ENCODE measurements around the gene RTBDN. TPM values are rescaled to one million over a fixed set of nuclear protein-coding genes. Genes with fewer than 3 reads are reported as not detected.
"Not testable (repeated sequence)": the region's sequence is repeated elsewhere in the genome, so short reads cannot be mapped to it uniquely, and the experiment has no call there.

RTBDN gene
- total RNA-seq, 1 experiment from 2014 or later = 2.4 TPM

DNA sequence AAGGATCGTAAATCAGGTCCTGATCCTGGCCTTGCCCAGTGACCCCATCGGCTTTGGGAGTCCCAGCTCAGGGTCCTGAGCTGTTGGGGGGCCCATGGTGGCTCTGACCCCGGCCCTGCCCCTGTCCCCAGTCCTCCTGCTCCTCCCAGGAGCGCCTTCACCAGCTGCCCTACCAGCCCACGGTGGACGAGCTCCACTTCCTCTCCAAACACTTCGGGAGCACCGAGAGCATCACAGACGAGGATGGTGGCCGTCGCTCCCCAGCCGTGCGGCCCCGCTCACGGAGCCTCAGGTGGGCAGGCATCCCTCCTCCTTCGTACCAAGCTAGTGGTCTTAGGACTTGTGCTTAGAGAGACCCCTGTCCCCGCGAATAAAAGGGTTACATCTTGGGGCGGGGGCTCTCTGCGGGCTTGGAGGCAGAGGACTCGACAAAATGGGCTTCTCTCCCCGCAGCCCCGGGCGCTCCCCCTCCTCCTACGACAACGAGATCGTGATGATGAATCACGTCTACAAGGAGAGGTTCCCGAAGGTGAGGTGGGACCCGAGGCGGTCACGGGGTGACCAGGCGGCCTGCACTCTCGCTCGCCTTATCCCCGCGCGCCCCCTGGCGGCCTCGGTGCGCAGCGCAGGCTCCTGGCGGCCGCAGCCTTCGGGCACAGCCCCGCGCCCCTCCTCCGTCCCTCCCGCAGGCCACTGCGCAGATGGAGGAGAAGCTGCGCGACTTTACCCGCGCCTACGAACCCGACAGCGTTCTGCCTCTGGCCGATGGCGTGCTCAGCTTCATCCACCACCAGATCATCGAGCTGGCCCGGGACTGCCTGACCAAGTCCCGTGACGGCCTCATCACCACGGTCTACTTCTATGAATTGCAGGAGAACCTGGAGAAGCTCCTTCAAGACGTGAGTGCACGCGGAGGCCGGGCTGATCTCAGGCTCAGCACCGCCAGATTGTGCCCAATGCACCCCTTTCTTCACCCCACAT is 13.1 kb upstream of the RTBDN start:
- H3K27ac ChIP-seq (ENCODE audit: low read length) = no peak overlapping the region

GRCh38 chr19:12846613-12847012 is 12.2 kb upstream of the RTBDN start:
- BruUV-seq (replicated peaks); intact Hi-C loops (cut with micrococcal nuclease; ENCODE audit: unreplicated experiment); ATAC-seq: not testable (repeated sequence)

More for the DNA sequence above, 13.1 kb upstream of the RTBDN start:
- in situ Hi-C loops (cut with HindIII; ENCODE audit: low pct_unique_long_range_greater_than_20kb, low sequenced_read_pairs) = no loop called here
- Histone ChIP-seq H3K4me1 (ENCODE audit: control insufficient read depth, insufficient read depth, low read length) (no peaks in the 10 kb centered on the region), H3K27me3 (ENCODE audit: control insufficient read depth, insufficient read depth, low read length) (no peaks in the 10 kb centered on the region), H3K4me3 (ENCODE audit: low read depth in 2 of 2, low read length in 2 of 2) (peak overlapping the region in 1 of 2 experiments; percentile 34; a peak in 2 of 4 replicates), H3K9me3 (ENCODE audit: control insufficient read depth, insufficient read depth, low read depth, low read length) (no peaks in the 10 kb centered on the region), H3K36me3 (ENCODE audit: control insufficient read depth, insufficient read depth, low read length) (no peaks in the 10 kb centered on the region)
- DNase-seq (ENCODE audit: low read depth, low spot score) (no peak), ATAC-seq (peak; percentile 96)
- ChIA-PET POLR2A (interaction anchor here (0.5 kb wide), 1 partner anchor 76 kb away, joined by 3 read pairs; no protein-coding TSS in a partner anchor), CTCF (interaction anchor here (0.5 to 2.4 kb wide), 17 partner anchors 10 to 166 kb away, joined by 3 to 14 read pairs (median 4); partner anchors contain the start of genes DHPS and TRIR)
- TF ChIP-seq POLR2AphosphoS5 (IDR thresholded peaks at IDR 0.05; ENCODE audit: low read depth, low read length) = no peak
- TF ChIP-seq, protein P1, sequence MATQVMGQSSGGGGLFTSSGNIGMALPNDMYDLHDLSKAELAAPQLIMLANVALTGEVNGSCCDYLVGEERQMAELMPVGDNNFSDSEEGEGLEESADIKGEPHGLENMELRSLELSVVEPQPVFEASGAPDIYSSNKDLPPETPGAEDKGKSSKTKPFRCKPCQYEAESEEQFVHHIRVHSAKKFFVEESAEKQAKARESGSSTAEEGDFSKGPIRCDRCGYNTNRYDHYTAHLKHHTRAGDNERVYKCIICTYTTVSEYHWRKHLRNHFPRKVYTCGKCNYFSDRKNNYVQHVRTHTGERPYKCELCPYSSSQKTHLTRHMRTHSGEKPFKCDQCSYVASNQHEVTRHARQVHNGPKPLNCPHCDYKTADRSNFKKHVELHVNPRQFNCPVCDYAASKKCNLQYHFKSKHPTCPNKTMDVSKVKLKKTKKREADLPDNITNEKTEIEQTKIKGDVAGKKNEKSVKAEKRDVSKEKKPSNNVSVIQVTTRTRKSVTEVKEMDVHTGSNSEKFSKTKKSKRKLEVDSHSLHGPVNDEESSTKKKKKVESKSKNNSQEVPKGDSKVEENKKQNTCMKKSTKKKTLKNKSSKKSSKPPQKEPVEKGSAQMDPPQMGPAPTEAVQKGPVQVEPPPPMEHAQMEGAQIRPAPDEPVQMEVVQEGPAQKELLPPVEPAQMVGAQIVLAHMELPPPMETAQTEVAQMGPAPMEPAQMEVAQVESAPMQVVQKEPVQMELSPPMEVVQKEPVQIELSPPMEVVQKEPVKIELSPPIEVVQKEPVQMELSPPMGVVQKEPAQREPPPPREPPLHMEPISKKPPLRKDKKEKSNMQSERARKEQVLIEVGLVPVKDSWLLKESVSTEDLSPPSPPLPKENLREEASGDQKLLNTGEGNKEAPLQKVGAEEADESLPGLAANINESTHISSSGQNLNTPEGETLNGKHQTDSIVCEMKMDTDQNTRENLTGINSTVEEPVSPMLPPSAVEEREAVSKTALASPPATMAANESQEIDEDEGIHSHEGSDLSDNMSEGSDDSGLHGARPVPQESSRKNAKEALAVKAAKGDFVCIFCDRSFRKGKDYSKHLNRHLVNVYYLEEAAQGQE (IDR thresholded peaks at IDR 0.05; ENCODE audit: insufficient read depth in 1 of 2, low read depth in 2 of 2, low read length in 1 of 2) = peak in 1 of 2 experiments; percentile 78; a peak in 2 of 4 replicates
- TF ChIP-seq SIN3A (IDR thresholded peaks at IDR 0.05; ENCODE audit: borderline replicate concordance, insufficient read depth, low read depth, low read length) = no peak
- TF ChIP-seq TCF7L2 (IDR thresholded peaks at IDR 0.05; ENCODE audit: low read depth, low read length) = no peak
- TF ChIP-seq, protein P2, sequence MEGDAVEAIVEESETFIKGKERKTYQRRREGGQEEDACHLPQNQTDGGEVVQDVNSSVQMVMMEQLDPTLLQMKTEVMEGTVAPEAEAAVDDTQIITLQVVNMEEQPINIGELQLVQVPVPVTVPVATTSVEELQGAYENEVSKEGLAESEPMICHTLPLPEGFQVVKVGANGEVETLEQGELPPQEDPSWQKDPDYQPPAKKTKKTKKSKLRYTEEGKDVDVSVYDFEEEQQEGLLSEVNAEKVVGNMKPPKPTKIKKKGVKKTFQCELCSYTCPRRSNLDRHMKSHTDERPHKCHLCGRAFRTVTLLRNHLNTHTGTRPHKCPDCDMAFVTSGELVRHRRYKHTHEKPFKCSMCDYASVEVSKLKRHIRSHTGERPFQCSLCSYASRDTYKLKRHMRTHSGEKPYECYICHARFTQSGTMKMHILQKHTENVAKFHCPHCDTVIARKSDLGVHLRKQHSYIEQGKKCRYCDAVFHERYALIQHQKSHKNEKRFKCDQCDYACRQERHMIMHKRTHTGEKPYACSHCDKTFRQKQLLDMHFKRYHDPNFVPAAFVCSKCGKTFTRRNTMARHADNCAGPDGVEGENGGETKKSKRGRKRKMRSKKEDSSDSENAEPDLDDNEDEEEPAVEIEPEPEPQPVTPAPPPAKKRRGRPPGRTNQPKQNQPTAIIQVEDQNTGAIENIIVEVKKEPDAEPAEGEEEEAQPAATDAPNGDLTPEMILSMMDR (IDR thresholded peaks at IDR 0.05) = peak; percentile 97
- no TSS peak for BruUV-seq (replicated peaks)
- intact Hi-C loops (cut with micrococcal nuclease; ENCODE audit: unreplicated experiment) = no loop called here

More at GRCh38 chr19:12846613-12847012, 12.2 kb upstream of the RTBDN start:
- DNase-seq (ENCODE audit: low read depth, low spot score); H3K4me1 ChIP-seq (ENCODE audit: control insufficient read depth, insufficient read depth, low read length); H3K36me3 ChIP-seq (ENCODE audit: control insufficient read depth, insufficient read depth, low read length); in situ Hi-C loops (cut with HindIII; ENCODE audit: low pct_unique_long_range_greater_than_20kb, low sequenced_read_pairs); H3K27me3 ChIP-seq (ENCODE audit: control insufficient read depth, insufficient read depth, low read length); POLR2A ChIA-PET; H3K27ac ChIP-seq (ENCODE audit: low read length); H3K4me3 ChIP-seq (ENCODE audit: low read depth in 2 of 2, low read length in 2 of 2); H3K9me3 ChIP-seq (ENCODE audit: control insufficient read depth, insufficient read depth, low read depth, low read length): not testable (repeated sequence)
- CTCF ChIA-PET = interaction anchor here (0.6 to 2.4 kb wide), 7 partner anchors 11 to 165 kb away, joined by 3 to 14 read pairs (median 4); partner anchors contain the start of gene DHPS

Measured in Panc1 (cell line).